AG08396 (cell line): ENCODE data around the gene CTNND1.
"Not testable (repeated sequence)": the region's sequence is repeated elsewhere in the genome, so short reads cannot be mapped to it uniquely, and the experiment has no call there.

Source experiments
- DNase-seq: peaks from one replicate; pipeline ENCODE4 v3.0.0; 2012; ENCODE audit warnings: low spot score, mixed read lengths

Gene CTNND1

GRCh38 chr11:57793351-57794115 lies 31.9 kb downstream of the CTNND1 start:
- DNase-seq, result no peak

GRCh38 chr11:57798905-57799559 lies 37.4 kb downstream of the CTNND1 start:
- peak; percentile 41 for DNase-seq

GRCh38 chr11:57800444-57801182 lies 39.0 kb downstream of the CTNND1 start:
- peak; percentile 56 for DNase-seq

GRCh38 chr11:57801183-57801485 lies 39.5 kb downstream of the CTNND1 start:
- DNase-seq, result no peak

- no peak for DNase-seq
Measured at GRCh38 chr11:57802411-57802810, 40.8 kb downstream of the CTNND1 start.

GRCh38 chr11:57804466-57804865 lies 42.9 kb downstream of the CTNND1 start:
- DNase-seq, result no peak

- DNase-seq, result no peak
Measured at GRCh38 chr11:57805780-57806179, 44.2 kb downstream of the CTNND1 start.

GRCh38 chr11:57812634-57813033 lies 51.0 kb downstream of the CTNND1 start:
- DNase-seq, result no peak

- DNase-seq, result no peak
Measured at GRCh38 chr11:57815476-57815875, 53.9 kb downstream of the CTNND1 start.

GRCh38 chr11:57815877-57816276 lies 54.3 kb downstream of the CTNND1 start:
- no peak for DNase-seq

GRCh38 chr11:57818812-57819211 lies 57.2 kb downstream of the CTNND1 start:
- no peak for DNase-seq

- no peak for DNase-seq
Measured at GRCh38 chr11:57819252-57819979, 57.8 kb downstream of the CTNND1 start.

GRCh38 chr11:57823859-57824258 lies 62.3 kb downstream of the CTNND1 start:
- no peak for DNase-seq

- no peak for DNase-seq
Measured at GRCh38 chr11:57834852-57835251, 73.2 kb downstream of the CTNND1 start.

- DNase-seq, result not testable (repeated sequence)
Measured at GRCh38 chr11:57838609-57839008, 77.0 kb downstream of the CTNND1 start.

- DNase-seq, result no peak
Measured at GRCh38 chr11:57842873-57843272, 81.3 kb downstream of the CTNND1 start.

- no peak for DNase-seq
Measured at GRCh38 chr11:57867966-57868365, 106.4 kb downstream of the CTNND1 start.

GRCh38 chr11:57868491-57868890 lies 106.9 kb downstream of the CTNND1 start:
- no peak for DNase-seq
